DMS153 (cell line): ENCODE results near the gene PFKFB3.
"Not testable (repeated sequence)": the region's sequence is repeated elsewhere in the genome, so short reads cannot be mapped to it uniquely, and the experiment has no call there.

Experiments
- DNase-seq: peaks from one replicate; lab custom pipeline; 2025; lab: John Stamatoyannopoulos, UW

Gene PFKFB3

GRCh38 chr10:6272126-6272525 lies 69.4 kb downstream of the PFKFB3 start:
- DNase-seq: no peak

- no peak for DNase-seq
These were observed 70.6 kb downstream of the PFKFB3 start for GRCh38 chr10:6273351-6273750.

- DNase-seq: no peak
These were observed 71.3 kb downstream of the PFKFB3 start for GRCh38 chr10:6274040-6274439.

- DNase-seq: no peak
These were observed 71.8 kb downstream of the PFKFB3 start for GRCh38 chr10:6274484-6274883.

GRCh38 chr10:6275022-6275997 lies 72.6 kb downstream of the PFKFB3 start:
- no peak for DNase-seq

- no peak for DNase-seq
These were observed 73.6 kb downstream of the PFKFB3 start for GRCh38 chr10:6276356-6276755.

- DNase-seq: no peak
These were observed 75.9 kb downstream of the PFKFB3 start for GRCh38 chr10:6278519-6279120.

- no peak for DNase-seq
These were observed 77.0 kb downstream of the PFKFB3 start for GRCh38 chr10:6279540-6280267.

GRCh38 chr10:6280291-6280690 lies 77.6 kb downstream of the PFKFB3 start:
- no peak for DNase-seq

- no peak for DNase-seq
These were observed 79.8 kb downstream of the PFKFB3 start for GRCh38 chr10:6282454-6282958.

GRCh38 chr10:6283655-6284054 lies 80.9 kb downstream of the PFKFB3 start:
- DNase-seq: no peak

GRCh38 chr10:6290621-6291020 lies 87.9 kb downstream of the PFKFB3 start:
- not testable (repeated sequence) for DNase-seq

- DNase-seq: no peak
These were observed 90.0 kb downstream of the PFKFB3 start for GRCh38 chr10:6292741-6293151.

GRCh38 chr10:6296425-6296824 lies 93.7 kb downstream of the PFKFB3 start:
- DNase-seq: not testable (repeated sequence)

- no peak for DNase-seq
These were observed 94.1 kb downstream of the PFKFB3 start for GRCh38 chr10:6296828-6297251.

GRCh38 chr10:6297522-6297921 lies 94.8 kb downstream of the PFKFB3 start:
- no peak for DNase-seq

GRCh38 chr10:6297951-6298381 lies 95.2 kb downstream of the PFKFB3 start:
- no peak for DNase-seq

GRCh38 chr10:6298428-6298827 lies 95.7 kb downstream of the PFKFB3 start:
- no peak for DNase-seq

GRCh38 chr10:6299234-6299633 lies 96.5 kb downstream of the PFKFB3 start:
- DNase-seq: no peak

- no peak for DNase-seq
These were observed 97.0 kb downstream of the PFKFB3 start for GRCh38 chr10:6299743-6300105.

- no peak for DNase-seq
These were observed 97.5 kb downstream of the PFKFB3 start for GRCh38 chr10:6300106-6300783.
